Measurements from ENCODE around the gene TAC4.

The TAC4 gene, protein sequence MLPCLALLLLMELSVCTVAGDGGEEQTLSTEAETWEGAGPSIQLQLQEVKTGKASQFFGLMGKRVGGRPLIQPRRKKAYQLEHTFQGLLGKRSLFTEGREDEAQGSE

DNA sequence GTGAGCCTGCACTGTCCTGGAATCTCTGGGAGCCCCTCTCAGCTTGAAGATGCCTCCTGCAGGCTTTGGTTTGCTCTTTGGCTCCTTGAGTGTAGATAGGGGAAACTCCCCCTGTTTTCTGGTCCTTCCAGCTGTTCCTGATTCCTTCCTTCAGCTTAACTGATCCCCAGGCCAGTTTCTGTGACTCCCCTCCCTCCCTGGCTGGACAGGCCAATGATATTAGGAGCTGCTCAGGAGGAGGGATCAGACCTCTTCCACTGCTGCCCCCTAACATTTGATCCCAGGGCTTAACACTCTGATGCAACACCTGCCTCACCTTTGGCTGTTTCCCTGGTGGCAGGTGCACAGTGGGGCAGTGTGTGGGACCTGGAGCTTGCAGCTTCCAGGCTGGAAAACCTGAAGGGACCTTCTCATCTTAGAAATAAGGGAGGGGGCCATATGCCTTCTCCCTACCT lies at the start of gene TAC4:
Gene TAC4 (minus strand): TSS at position 51 of the 455 bp plus-strand sequence. CDS start 52 bp downstream, outside the sequence.
- TF ChIP-seq, protein P1, sequence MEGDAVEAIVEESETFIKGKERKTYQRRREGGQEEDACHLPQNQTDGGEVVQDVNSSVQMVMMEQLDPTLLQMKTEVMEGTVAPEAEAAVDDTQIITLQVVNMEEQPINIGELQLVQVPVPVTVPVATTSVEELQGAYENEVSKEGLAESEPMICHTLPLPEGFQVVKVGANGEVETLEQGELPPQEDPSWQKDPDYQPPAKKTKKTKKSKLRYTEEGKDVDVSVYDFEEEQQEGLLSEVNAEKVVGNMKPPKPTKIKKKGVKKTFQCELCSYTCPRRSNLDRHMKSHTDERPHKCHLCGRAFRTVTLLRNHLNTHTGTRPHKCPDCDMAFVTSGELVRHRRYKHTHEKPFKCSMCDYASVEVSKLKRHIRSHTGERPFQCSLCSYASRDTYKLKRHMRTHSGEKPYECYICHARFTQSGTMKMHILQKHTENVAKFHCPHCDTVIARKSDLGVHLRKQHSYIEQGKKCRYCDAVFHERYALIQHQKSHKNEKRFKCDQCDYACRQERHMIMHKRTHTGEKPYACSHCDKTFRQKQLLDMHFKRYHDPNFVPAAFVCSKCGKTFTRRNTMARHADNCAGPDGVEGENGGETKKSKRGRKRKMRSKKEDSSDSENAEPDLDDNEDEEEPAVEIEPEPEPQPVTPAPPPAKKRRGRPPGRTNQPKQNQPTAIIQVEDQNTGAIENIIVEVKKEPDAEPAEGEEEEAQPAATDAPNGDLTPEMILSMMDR (conservative IDR thresholded peaks at IDR 0.05) = no peak
- no peak for TF ChIP-seq ZFX (IDR thresholded peaks at IDR 0.05)
- no peak within 1 kb of the TSS for H3K27ac ChIP-seq

DNA sequence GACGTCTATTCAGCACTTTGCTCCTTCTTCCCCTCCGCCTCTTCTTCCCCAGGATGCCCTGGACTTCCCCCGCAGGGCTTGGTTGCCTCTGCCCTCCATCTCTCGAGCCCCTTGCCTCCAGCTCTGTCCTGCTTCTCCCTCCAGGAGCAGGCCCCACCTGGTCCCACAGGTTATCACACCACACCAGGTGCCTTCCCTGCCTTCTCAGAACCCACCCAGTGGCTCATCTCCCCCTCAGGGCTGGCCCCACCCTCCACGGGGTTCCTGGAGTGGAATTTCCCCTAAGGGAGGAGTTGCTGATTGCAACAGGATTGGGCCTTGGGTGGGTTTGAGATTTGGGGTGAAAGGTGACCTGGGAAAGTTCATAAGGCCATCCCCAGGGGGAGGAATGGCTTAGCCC lies 49.0 kb upstream of the TAC4 start:
- H3K27ac ChIP-seq = no peak overlapping the region
- TF ChIP-seq, protein P1 (conservative IDR thresholded peaks at IDR 0.05) = no peak
- TF ChIP-seq ZFX (IDR thresholded peaks at IDR 0.05) = no peak

DNA sequence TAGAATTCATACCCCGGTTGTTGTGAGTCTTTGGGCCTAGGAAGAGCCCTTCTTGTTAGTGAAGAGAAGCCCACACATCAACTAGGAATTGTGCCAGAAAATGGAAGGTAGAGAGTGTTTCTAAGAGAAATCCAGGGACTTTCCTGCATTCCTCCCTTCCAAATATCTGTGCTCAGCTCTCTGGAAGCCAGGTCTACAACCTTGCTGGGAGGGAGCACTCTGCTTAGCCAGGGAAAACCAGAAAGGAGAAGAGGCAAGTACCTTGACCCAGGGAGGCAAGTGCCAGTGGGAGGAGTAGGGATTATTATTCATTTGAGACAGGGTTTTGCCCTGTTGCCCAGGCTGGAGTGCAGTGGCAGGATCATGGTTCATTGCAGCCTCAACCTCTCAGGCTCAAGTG lies 48.4 kb upstream of the TAC4 start:
- H3K27ac ChIP-seq = no peak overlapping the region
- TF ChIP-seq, protein P1 (conservative IDR thresholded peaks at IDR 0.05) = no peak
- TF ChIP-seq ZFX (IDR thresholded peaks at IDR 0.05) = no peak

DNA sequence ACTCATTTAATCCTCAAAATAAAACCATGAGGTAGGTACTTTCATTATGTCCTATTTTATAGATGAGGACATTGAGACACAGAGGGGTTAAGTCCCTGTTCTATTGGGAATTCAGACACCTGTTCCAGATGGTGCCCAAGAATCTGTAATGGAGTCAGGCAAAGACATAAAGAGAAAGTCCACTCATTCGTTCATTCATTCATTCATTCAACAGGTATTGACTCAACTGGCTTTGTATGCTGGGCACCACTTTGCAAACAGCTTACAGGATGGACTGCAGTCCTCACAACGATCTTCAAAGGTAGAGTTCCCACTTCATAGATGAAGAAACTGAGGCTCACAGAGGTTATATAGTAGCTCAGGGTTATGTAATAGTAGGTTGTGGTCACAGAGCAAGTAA lies 47.9 kb upstream of the TAC4 start:
- H3K27ac ChIP-seq = no peak overlapping the region
- TF ChIP-seq, protein P1 (conservative IDR thresholded peaks at IDR 0.05) = no peak
- TF ChIP-seq ZFX (IDR thresholded peaks at IDR 0.05) = no peak

DNA sequence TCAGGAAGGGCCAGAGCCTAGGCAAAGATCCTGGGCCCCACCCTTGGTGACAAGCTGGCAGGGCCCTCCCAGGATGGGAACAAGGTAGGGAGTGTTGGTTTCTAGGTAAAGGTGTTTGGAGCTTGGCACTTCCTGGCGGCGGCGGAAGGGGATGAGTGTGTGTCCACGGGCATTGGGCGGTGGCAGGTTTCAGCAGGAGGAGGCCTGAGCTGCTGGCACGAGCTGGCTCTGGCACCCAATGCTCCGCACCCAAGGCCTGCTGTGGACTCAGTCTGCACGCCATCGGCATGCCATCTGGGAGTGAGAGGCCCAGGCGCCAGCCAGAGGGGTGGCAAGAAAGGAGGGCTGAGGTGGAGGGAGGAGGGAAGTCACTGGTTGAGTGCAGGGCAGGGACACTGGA lies 46.9 kb upstream of the TAC4 start:
- TF ChIP-seq ZFX (IDR thresholded peaks at IDR 0.05) = no peak
- TF ChIP-seq, protein P1 (conservative IDR thresholded peaks at IDR 0.05) = no peak
- H3K27ac ChIP-seq = no peak overlapping the region

DNA sequence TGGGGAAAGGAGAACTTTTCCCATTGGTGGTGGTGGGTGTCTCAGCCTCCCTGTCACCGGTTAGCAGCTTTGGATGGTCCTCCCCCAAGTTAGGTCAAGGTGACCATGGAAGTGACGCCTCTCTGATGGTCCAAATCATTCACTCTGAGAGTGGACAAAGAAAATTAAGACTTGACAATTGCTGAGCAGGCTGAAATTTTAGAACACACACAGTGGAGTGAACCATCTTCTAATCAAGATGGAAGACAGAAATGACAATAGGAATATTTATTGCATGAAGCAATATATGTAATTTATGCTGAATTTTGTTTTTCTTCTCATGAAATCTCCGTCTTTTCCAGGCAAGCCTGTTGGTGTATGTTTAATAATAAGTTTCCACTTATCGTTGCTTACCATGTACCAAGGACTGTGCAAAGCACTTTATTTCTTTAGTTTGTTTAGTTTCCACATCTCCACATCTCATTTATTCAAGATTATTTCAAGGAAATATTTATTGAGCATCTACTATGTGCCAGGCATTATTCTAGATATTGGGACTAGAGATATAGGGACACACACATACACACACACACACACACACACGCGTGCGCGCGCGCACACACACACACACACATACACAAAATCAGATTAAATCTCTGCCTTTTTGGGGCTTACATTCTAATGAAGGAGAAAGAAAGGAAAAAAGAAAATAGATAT lies 44.0 kb upstream of the TAC4 start:
- TF ChIP-seq, protein P1 (conservative IDR thresholded peaks at IDR 0.05) = no peak
- no peak for TF ChIP-seq ZFX (IDR thresholded peaks at IDR 0.05)
- H3K27ac ChIP-seq = no peak overlapping the region

DNA sequence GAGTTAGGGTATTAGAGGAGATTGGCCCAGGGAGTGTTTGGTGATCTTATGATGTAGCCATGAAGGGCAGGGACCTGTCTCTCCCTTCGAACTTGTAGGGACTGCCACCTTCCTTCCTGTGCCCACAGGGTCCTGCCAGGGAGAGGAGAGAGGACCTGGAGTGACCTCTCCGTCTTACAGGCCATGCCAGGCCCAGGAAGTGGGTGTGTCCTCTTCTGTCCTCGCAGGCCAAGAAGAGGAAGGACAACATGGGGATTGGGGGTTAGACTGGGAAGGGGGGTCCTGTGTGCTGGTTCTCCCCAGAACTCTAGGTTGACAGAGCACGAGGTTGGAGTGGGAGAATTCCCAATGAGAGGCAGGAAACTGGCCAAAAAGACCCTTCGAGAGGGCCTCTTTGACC lies 43.4 kb upstream of the TAC4 start:
- no peak overlapping the region for H3K27ac ChIP-seq
- no peak for TF ChIP-seq ZFX (IDR thresholded peaks at IDR 0.05)
- TF ChIP-seq, protein P1 (conservative IDR thresholded peaks at IDR 0.05) = no peak

All from C4-2B (cell line).